Astrocyte (in vitro differentiated cells and primary cell): ENCODE measurements around the gene DNAJC18. TPM values are rescaled to one million over a fixed set of nuclear protein-coding genes. Genes with fewer than 3 reads are reported as not detected.
"Not testable (repeated sequence)": the region's sequence is repeated elsewhere in the genome, so short reads cannot be mapped to it uniquely, and the experiment has no call there.

ENCODE experiments used
- DNase-seq: peaks from one replicate; pipeline ENCODE4 v3.0.0-alpha.2; 2010; ENCODE audit warnings: low read depth
- FAIRE-seq: peaks from 2 replicates; lab custom pipeline; 2011; peaks lifted over from hg19 to GRCh38; lab: Jason Lieb, UNC
- H2AFZ ChIP-seq: 2 replicates; pipeline ENCODE4 v1.6.0; 2012; ENCODE audit warnings: low read depth, low read length, inconsistent platforms
- H3K27ac ChIP-seq: 2 replicates; pipeline ENCODE4 v1.5.1; 2011; ENCODE audit warnings: low read depth, low read length, inconsistent platforms
- H3K27me3 ChIP-seq: 2 replicates; pipeline ENCODE4 v1.6.0; 2011; ENCODE audit warnings: low read length, inconsistent platforms; ENCODE audit not compliant: insufficient read depth
- H3K36me3 ChIP-seq: 2 replicates; pipeline ENCODE4 v1.5.1; 2011; ENCODE audit warnings: low read length, inconsistent platforms; ENCODE audit not compliant: insufficient read depth
- H3K4me1 ChIP-seq: 2 replicates; pipeline ENCODE4 v1.5.1; 2011; ENCODE audit warnings: low read length, inconsistent platforms; ENCODE audit not compliant: insufficient read depth
- H3K4me2 ChIP-seq: 2 replicates; pipeline ENCODE4 v1.6.0; 2012; ENCODE audit warnings: low read length, inconsistent platforms
- H3K4me3 ChIP-seq: 2 replicates; pipeline ENCODE4 v1.5.1; 2011; ENCODE audit warnings: low read depth, mild to moderate bottlenecking, low read length, inconsistent platforms; ENCODE audit not compliant: insufficient read depth
- H3K79me2 ChIP-seq: 2 replicates; pipeline ENCODE4 v1.6.0; 2012; ENCODE audit warnings: mild to moderate bottlenecking, low read length, inconsistent platforms; ENCODE audit not compliant: insufficient read depth
- H3K9ac ChIP-seq: 2 replicates; pipeline ENCODE4 v1.6.0; 2012; ENCODE audit warnings: mild to moderate bottlenecking, low read length, inconsistent platforms
- H3K9me3 ChIP-seq: 2 replicates; pipeline ENCODE4 v1.5.1; 2012; ENCODE audit warnings: low read depth, mild to moderate bottlenecking, low read length, inconsistent platforms; ENCODE audit not compliant: insufficient read depth
- H4K20me1 ChIP-seq: 2 replicates; pipeline ENCODE4 v1.6.0; 2012; ENCODE audit warnings: low read length, inconsistent platforms; ENCODE audit not compliant: insufficient read depth
- H3K27ac Mint-ChIP-seq: one replicate; pipeline ENCODE4 v1.8.0; 2021; ENCODE audit warnings: mild to moderate bottlenecking, mixed read lengths; ENCODE audit not compliant: unreplicated experiment
- H3K27me3 Mint-ChIP-seq: one replicate; pipeline ENCODE4 v1.8.0; 2021; ENCODE audit warnings: low read depth, mixed read lengths; ENCODE audit not compliant: unreplicated experiment
- H3K36me3 Mint-ChIP-seq: one replicate; pipeline ENCODE4 v1.8.0; 2021; ENCODE audit warnings: low read depth, mixed read lengths; ENCODE audit not compliant: unreplicated experiment
- H3K4me1 Mint-ChIP-seq: one replicate; pipeline ENCODE4 v1.8.0; 2021; ENCODE audit warnings: low read depth, mixed read lengths; ENCODE audit not compliant: unreplicated experiment
- H3K4me3 Mint-ChIP-seq: one replicate; pipeline ENCODE4 v1.8.0; 2021; ENCODE audit warnings: mild to moderate bottlenecking, moderate library complexity, mixed read lengths; ENCODE audit not compliant: unreplicated experiment
- H3K9me3 Mint-ChIP-seq: one replicate; pipeline ENCODE4 v1.8.0; 2021; ENCODE audit warnings: mild to moderate bottlenecking, mixed read lengths; ENCODE audit not compliant: unreplicated experiment
- CTCF ChIP-seq: IDR thresholded peaks from 2 replicates; pipeline ENCODE4 v1.5.1; 2011; ENCODE audit warnings: low read depth, mild to moderate bottlenecking, inconsistent platforms, low read length, moderate library complexity; ENCODE audit not compliant: insufficient read depth
- EZH2 ChIP-seq: IDR thresholded peaks from 2 replicates; pipeline ENCODE4 v1.6.1; 2012; ENCODE audit warnings: mild to moderate bottlenecking, low read length, inconsistent platforms; ENCODE audit not compliant: insufficient read depth
- total RNA-seq: library from RNA; stranded (reverse); gene quantifications from 2 replicates; pipeline ENCODE4 v1.2.1, GENCODE V29; 2021

The DNAJC18 gene
- total RNA-seq, 1 donor from 2014 or later, result 18.8 TPM

GRCh38 chr5:139481580-139482049, 42.3 kb upstream of the DNAJC18 start:
- H3K4me2 ChIP-seq, result peak overlapping the region; percentile 82

GRCh38 chr5:139481122-139481533, 41.8 kb upstream of the DNAJC18 start:
- Histone ChIP-seq H3K4me1 (peaks cover 23% of the 10 kb centered on the region), H3K9me3 (no peaks in the 10 kb centered on the region), H2AFZ (no peak overlapping the region), H4K20me1 (no peaks in the 10 kb centered on the region), H3K27ac (peak overlapping the region; percentile 94), H3K79me2 (peaks cover 15% of the 10 kb centered on the region), H3K9ac (peak overlapping the region; percentile 85), H3K4me3 (peak overlapping the region; percentile 67), H3K36me3 (no peaks in the 10 kb centered on the region), H3K27me3 (no peaks in the 10 kb centered on the region), H3K4me2 (peak overlapping the region; percentile 82)
- no peak for TF ChIP-seq EZH2
- TF ChIP-seq CTCF, result no peak
- FAIRE-seq (no peak), DNase-seq (no peak)
- Mint-ChIP-seq H3K27ac (no peak overlapping the region), H3K36me3 (peaks cover 2% of the 10 kb centered on the region), H3K27me3 (peaks cover 21% of the 10 kb centered on the region), H3K4me1 (peaks cover 15% of the 10 kb centered on the region), H3K4me3 (no peak overlapping the region), H3K9me3 (no peaks in the 10 kb centered on the region)

More at GRCh38 chr5:139481580-139482049, 42.3 kb upstream of the DNAJC18 start:
- H3K79me2 ChIP-seq, result peaks cover 15% of the 10 kb centered on the region
- peaks cover 23% of the 10 kb centered on the region for H3K4me1 ChIP-seq
- peaks cover 24% of the 10 kb centered on the region for H3K27me3 Mint-ChIP-seq
- H4K20me1 ChIP-seq, result no peaks in the 10 kb centered on the region
- peaks cover 2% of the 10 kb centered on the region for H3K36me3 Mint-ChIP-seq
- no peak overlapping the region for H3K4me3 Mint-ChIP-seq
- H3K9me3 ChIP-seq, result no peaks in the 10 kb centered on the region
- H3K9me3 Mint-ChIP-seq, result no peaks in the 10 kb centered on the region
- H3K4me1 Mint-ChIP-seq, result peaks cover 15% of the 10 kb centered on the region
- FAIRE-seq, result no peak
- peak overlapping the region; percentile 91 for H2AFZ ChIP-seq
- TF ChIP-seq EZH2 (no peak), CTCF (no peak)
- peak overlapping the region; percentile 85 for H3K9ac ChIP-seq
- peak overlapping the region; percentile 26 for H3K27ac Mint-ChIP-seq
- peak overlapping the region; percentile 94 for H3K27ac ChIP-seq
- peak overlapping the region; percentile 67 for H3K4me3 ChIP-seq
- no peaks in the 10 kb centered on the region for H3K36me3 ChIP-seq
- DNase-seq, result no peak
- no peaks in the 10 kb centered on the region for H3K27me3 ChIP-seq

- not testable (repeated sequence) for H3K36me3 ChIP-seq
Measured at GRCh38 chr5:139479729-139480128, 40.4 kb upstream of the DNAJC18 start.

GRCh38 chr5:139478657-139479423, 39.5 kb upstream of the DNAJC18 start:
- not testable (repeated sequence) for H3K9me3 ChIP-seq, H3K27me3 ChIP-seq, H3K27ac ChIP-seq, H4K20me1 ChIP-seq, H3K4me3 ChIP-seq, DNase-seq, H3K9me3 Mint-ChIP-seq, H3K27ac Mint-ChIP-seq, H2AFZ ChIP-seq, H3K36me3 Mint-ChIP-seq, FAIRE-seq, H3K36me3 ChIP-seq, H3K4me3 Mint-ChIP-seq, H3K9ac ChIP-seq, H3K4me2 ChIP-seq
- peaks cover 15% of the 10 kb centered on the region for H3K79me2 ChIP-seq
- peaks cover 23% of the 10 kb centered on the region for H3K4me1 ChIP-seq
- Mint-ChIP-seq H3K27me3 (peaks cover 26% of the 10 kb centered on the region), H3K4me1 (peaks cover 11% of the 10 kb centered on the region)

More at GRCh38 chr5:139479729-139480128, 40.4 kb upstream of the DNAJC18 start:
- H3K36me3 Mint-ChIP-seq, H3K4me2 ChIP-seq, H3K4me3 Mint-ChIP-seq, FAIRE-seq, H3K27ac Mint-ChIP-seq, H3K27me3 ChIP-seq, H4K20me1 ChIP-seq, DNase-seq, H3K9me3 Mint-ChIP-seq, H3K9me3 ChIP-seq, H3K27ac ChIP-seq, H3K4me3 ChIP-seq, H2AFZ ChIP-seq, H3K9ac ChIP-seq: not testable (repeated sequence)
- Mint-ChIP-seq H3K4me1 (peaks cover 12% of the 10 kb centered on the region), H3K27me3 (peaks cover 26% of the 10 kb centered on the region)
- Histone ChIP-seq H3K79me2 (peaks cover 15% of the 10 kb centered on the region), H3K4me1 (peaks cover 23% of the 10 kb centered on the region)
